K562 treated with DMSO at 1 percent for 24 hours (cell line): Measurements from ENCODE around the gene MUC2. TPM values are rescaled to one million over a fixed set of nuclear protein-coding genes. Genes with fewer than 3 reads are reported as not detected.

Experiments used
- total RNA-seq: library from RNA; unstranded; fragments of 300-600 nt; gene quantifications from 2 replicates; pipeline ENCODE4 v1.2.3, GENCODE V29; 2022; ENCODE audit warnings: low read depth; ENCODE audit not compliant: insufficient read depth

Gene MUC2
- total RNA-seq, result not detected in 2 replicates

DNA sequence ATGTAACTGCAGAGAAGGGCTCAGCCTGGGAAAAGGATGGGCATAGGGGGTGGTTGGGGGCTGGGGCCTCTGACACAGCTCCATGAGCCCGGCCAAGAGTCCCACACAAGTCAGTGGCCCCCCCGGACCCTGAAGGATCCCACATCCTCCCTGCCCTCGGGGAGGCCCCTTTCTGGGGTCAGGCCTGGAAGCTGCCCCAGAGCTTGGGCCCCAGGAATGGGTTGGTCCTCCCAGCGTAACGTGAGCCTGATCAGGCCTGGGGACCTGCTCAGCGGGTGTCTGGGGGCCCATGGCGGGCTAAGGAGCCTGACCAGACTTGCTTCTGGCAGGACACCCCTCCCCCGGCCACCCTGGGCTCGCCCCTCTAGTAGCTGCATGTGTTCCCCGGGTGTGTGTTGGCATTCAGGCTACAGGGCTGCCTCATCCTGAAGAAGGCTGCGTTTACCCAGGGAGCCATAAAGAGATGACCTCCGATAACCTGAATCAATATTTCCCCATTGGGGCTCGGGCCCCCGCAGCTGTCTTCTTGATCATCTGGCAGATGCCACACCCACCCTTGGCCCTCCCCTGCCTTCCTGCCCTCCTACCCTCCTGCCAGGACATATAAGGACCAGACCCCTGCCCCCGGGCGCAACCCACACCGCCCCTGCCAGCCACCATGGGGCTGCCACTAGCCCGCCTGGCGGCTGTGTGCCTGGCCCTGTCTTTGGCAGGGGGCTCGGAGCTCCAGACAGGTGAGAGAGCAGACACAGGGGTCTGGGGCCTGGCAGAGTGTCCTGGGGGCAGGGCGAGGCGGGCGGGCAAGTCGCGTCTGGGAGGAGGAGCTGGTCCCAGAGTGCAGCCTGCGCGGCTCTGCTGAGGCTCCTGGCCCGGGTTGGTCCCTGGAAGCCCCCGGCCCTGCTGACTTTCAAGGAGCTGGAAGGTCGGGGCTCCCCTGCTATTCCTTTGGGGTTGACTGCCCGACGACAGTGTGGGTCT lies at the start of gene MUC2:
TSS of gene MUC2 (plus strand) at position 631 of the 978 bp plus-strand sequence.

DNA sequence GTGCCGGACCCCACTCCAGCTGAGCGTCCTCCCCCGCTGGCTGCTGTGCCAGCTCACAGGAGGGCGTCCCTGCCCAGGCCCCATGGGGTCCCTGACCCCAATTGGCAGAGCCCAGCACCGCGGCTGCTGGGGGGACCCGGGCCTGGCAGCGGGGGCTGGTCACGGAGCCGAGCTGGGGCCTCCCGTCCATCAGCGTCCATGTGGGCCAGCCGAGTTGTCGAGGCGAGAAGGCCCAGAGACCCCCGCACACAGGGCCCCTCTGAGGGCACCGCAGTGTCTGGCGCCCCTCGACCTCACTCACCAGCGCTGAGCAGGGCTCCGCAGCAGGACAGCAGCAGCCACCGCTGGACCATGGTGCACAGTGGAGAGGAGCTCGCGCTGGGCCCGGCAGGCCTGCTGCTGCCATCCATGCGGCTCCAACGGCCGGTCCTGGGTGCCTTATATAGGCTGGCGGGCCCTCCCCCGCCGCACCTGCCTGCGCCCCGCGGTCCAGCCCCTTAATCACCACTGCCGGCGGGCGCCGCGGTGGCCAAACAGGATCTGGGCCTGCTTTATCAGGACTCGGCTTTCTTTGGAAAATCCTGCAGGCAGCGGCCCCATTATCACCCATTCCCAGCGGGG lies 38.3 kb upstream of the MUC2 start, which contains the start of gene MUC6:
TSS of gene MUC6 (minus strand) at position 416 of the 621 bp plus-strand sequence. CDS start at position 353, 63 bp downstream.

Other genes starting within 250 kb of the MUC2 start
- 35.3 and 36.8 TPM in 2 replicates for gene CRACR2B, start 247.0 kb upstream of the MUC2 start, total RNA-seq
- 198 and 203 TPM in 2 replicates for gene CD151, start 241.9 kb upstream of the MUC2 start, total RNA-seq
- 74.9 and 76.7 TPM in 2 replicates for gene POLR2L, start 232.3 kb upstream of the MUC2 start, total RNA-seq
- 17.2 and 27.2 TPM in 2 replicates for gene TSPAN4, start 232.0 kb upstream of the MUC2 start, total RNA-seq
- 75.4 and 78.7 TPM in 2 replicates for gene CHID1, start 164.1 kb upstream of the MUC2 start, total RNA-seq
- gene AP2A2, start 149.0 kb upstream of the MUC2 start, total RNA-seq, result 49.4 and 51.6 TPM in 2 replicates
- gene MUC6, start 38.2 kb upstream of the MUC2 start, total RNA-seq, result not detected in 2 replicates
- gene MUC5AC, start 83.1 kb downstream of the MUC2 start, total RNA-seq, result not detected in 2 replicates
- gene MUC5B, start 148.2 kb downstream of the MUC2 start, total RNA-seq, result not detected in 2 replicates
- 42.9 and 47.0 TPM in 2 replicates for gene TOLLIP, start 234.8 kb downstream of the MUC2 start, total RNA-seq